Measurements from ENCODE around the gene BEGAIN. TPM values are rescaled to one million over a fixed set of nuclear protein-coding genes. Genes with fewer than 3 reads are reported as not detected.

The BEGAIN gene
- total RNA-seq, 3 donors from 2014 or later (not counting 1 experiment from before 2014, with no cell fraction given): 0.11 to 1.3 TPM; not detected in 1

- no peak for TF ChIP-seq CTCF (IDR thresholded peaks at IDR 0.05)
- H3K36me3 ChIP-seq (ENCODE audit: control insufficient read depth, insufficient read depth, low read length): no peaks in the 10 kb centered on the region
- DNase-seq (no peak), ATAC-seq (no peak)
- intact Hi-C loops (cut with micrococcal nuclease): no loop called here
- H3K27me3 Mint-ChIP-seq (ENCODE audit: low read depth in 2 of 2): peaks cover 28 to 36% of the 10 kb centered on the region in 2 donors
- no peak overlapping the region for H3K4me3 Mint-ChIP-seq
- H3K27ac Mint-ChIP-seq: no peak overlapping the region
- H3K27me3 ChIP-seq (ENCODE audit: control insufficient read depth, insufficient read depth, low read length): peaks cover 12% of the 10 kb centered on the region
- H3K4me1 ChIP-seq (ENCODE audit: control insufficient read depth, insufficient read depth, low read length): peaks cover 6% of the 10 kb centered on the region
- H3K9me3 ChIP-seq (ENCODE audit: control insufficient read depth, insufficient read depth, low read length): no peaks in the 10 kb centered on the region
- no peaks in the 10 kb centered on the region for H3K36me3 Mint-ChIP-seq
- 88% methylated on average over 14 of the region's 14 CpGs for WGBS (ENCODE audit: insufficient coverage)
- no peaks in the 10 kb centered on the region for H3K9me3 Mint-ChIP-seq
- no peak overlapping the region for H3K27ac ChIP-seq (ENCODE audit: low read length)
- H3K4me1 Mint-ChIP-seq: no peaks in the 10 kb centered on the region
- H3K4me3 ChIP-seq (ENCODE audit: low read length): no peak overlapping the region
Measured at GRCh38 chr14:100590726-100591452, 3.7 kb upstream of the BEGAIN start.

- H3K27me3 ChIP-seq (ENCODE audit: control insufficient read depth, insufficient read depth, low read length): peaks cover 14% of the 10 kb centered on the region
- no peaks in the 10 kb centered on the region for H3K36me3 ChIP-seq (ENCODE audit: control insufficient read depth, insufficient read depth, low read length)
- Mint-ChIP-seq H3K4me3 (no peak overlapping the region), H3K4me1 (no peaks in the 10 kb centered on the region), H3K27me3 (ENCODE audit: low read depth in 2 of 2) (peaks cover 28 to 31% of the 10 kb centered on the region in 2 donors), H3K9me3 (no peaks in the 10 kb centered on the region), H3K36me3 (no peaks in the 10 kb centered on the region), H3K27ac (no peak overlapping the region)
- H3K4me3 ChIP-seq (ENCODE audit: low read length): no peak overlapping the region
- H3K9me3 ChIP-seq (ENCODE audit: control insufficient read depth, insufficient read depth, low read length): no peaks in the 10 kb centered on the region
- WGBS (ENCODE audit: insufficient coverage): 81% methylated on average over 7 of the region's 8 CpGs
- DNase-seq (no peak), ATAC-seq (no peak)
- H3K27ac ChIP-seq (ENCODE audit: low read length): no peak overlapping the region
- H3K4me1 ChIP-seq (ENCODE audit: control insufficient read depth, insufficient read depth, low read length): peaks cover 6% of the 10 kb centered on the region
- no peak for TF ChIP-seq CTCF (IDR thresholded peaks at IDR 0.05)
- intact Hi-C loops (cut with micrococcal nuclease): no loop called here
Measured at GRCh38 chr14:100589760-100590469, 2.7 kb upstream of the BEGAIN start.

- Mint-ChIP-seq H3K27me3 (ENCODE audit: low read depth in 2 of 2) (peaks cover 32% of the 10 kb centered on the region in 2 donors), H3K36me3 (no peaks in the 10 kb centered on the region), H3K9me3 (no peaks in the 10 kb centered on the region), H3K4me1 (no peaks in the 10 kb centered on the region), H3K4me3 (no peak overlapping the region), H3K27ac (no peak overlapping the region)
- Histone ChIP-seq H3K4me3 (ENCODE audit: low read length) (no peak overlapping the region), H3K27ac (ENCODE audit: low read length) (no peak overlapping the region), H3K27me3 (ENCODE audit: control insufficient read depth, insufficient read depth, low read length) (peaks cover 14% of the 10 kb centered on the region), H3K4me1 (ENCODE audit: control insufficient read depth, insufficient read depth, low read length) (peaks cover 6% of the 10 kb centered on the region), H3K36me3 (ENCODE audit: control insufficient read depth, insufficient read depth, low read length) (no peaks in the 10 kb centered on the region), H3K9me3 (ENCODE audit: control insufficient read depth, insufficient read depth, low read length) (no peaks in the 10 kb centered on the region)
- no peak for TF ChIP-seq CTCF (IDR thresholded peaks at IDR 0.05)
- DNase-seq (no peak), ATAC-seq (no peak)
- WGBS (ENCODE audit: insufficient coverage): 90% methylated on average over 10 of the region's 13 CpGs
- intact Hi-C loops (cut with micrococcal nuclease): no loop called here
Measured at GRCh38 chr14:100589071-100589759, 2.0 kb upstream of the BEGAIN start.

All from natural killer cell (primary cell).